GM21717 (cell line): ENCODE data around the gene CHRM1.
"Not testable (repeated sequence)": the region's sequence is repeated elsewhere in the genome, so short reads cannot be mapped to it uniquely, and the experiment has no call there.

ENCODE experiments used
- ATAC-seq: cut with Tn5 transposase; IDR thresholded peaks from one replicate; pipeline ENCODE4 v1.9.1; 2021; ENCODE audit warnings: mild to moderate bottlenecking, moderate library complexity; ENCODE audit not compliant: unreplicated experiment

Gene CHRM1

GRCh38 chr11:62879235-62879978 is 41.8 kb downstream of the CHRM1 start:
- no peak for ATAC-seq

- no peak for ATAC-seq
Observed at GRCh38 chr11:62876712-62877111, 44.5 kb downstream of the CHRM1 start.

GRCh38 chr11:62875698-62876478 is 45.3 kb downstream of the CHRM1 start:
- no peak for ATAC-seq

GRCh38 chr11:62874851-62875250 is 46.3 kb downstream of the CHRM1 start:
- ATAC-seq: no peak

GRCh38 chr11:62865635-62866034 is 55.5 kb downstream of the CHRM1 start:
- ATAC-seq: no peak

- ATAC-seq: no peak
Observed at GRCh38 chr11:62863687-62864335, 57.4 kb downstream of the CHRM1 start.

GRCh38 chr11:62861564-62862192 is 59.5 kb downstream of the CHRM1 start:
- not testable (repeated sequence) for ATAC-seq

GRCh38 chr11:62860835-62861563 is 60.2 kb downstream of the CHRM1 start:
- no peak for ATAC-seq

GRCh38 chr11:62859281-62859703 is 61.9 kb downstream of the CHRM1 start:
- not testable (repeated sequence) for ATAC-seq
